Heart left ventricle (tissue), 16 donors: ENCODE data around the gene MSH5. TPM values are rescaled to one million over a fixed set of nuclear protein-coding genes. Genes with fewer than 3 reads are reported as not detected.
A peak's percentile ranks its signal among the peaks of the same experiment; 100 is the strongest.
"Not testable (repeated sequence)": the region's sequence is repeated elsewhere in the genome, so short reads cannot be mapped to it uniquely, and the experiment has no call there.

Experiments
- ATAC-seq, 4 donors: fragments of 200-7000 bp; cut with Tn5 transposase; one replicate each; pipeline ENCODE4 v1.9.1; 2020 to 2022; ENCODE audit warnings: moderate library complexity in 4 of 4, mild to moderate bottlenecking in 3 of 4, moderate number of reproducible peaks in 1 of 4
- DNase-seq, 5 donors: peaks; one replicate each; pipeline ENCODE4 v3.0.0-alpha.2; 2020
- H3K27ac ChIP-seq, 12 donors: fragments of 200-600 bp; sonication (generic) in 4 of 12; one replicate each; pipeline versions ENCODE4 v1.5.0 to v1.8.0; 2016 to 2022; ENCODE audit warnings: mild to moderate bottlenecking in 2 of 12
- H3K27me3 ChIP-seq, 9 donors: fragments of 200-600 bp; sonication (generic) in 2 of 9; one replicate each; pipeline versions ENCODE4 v1.5.1 to v1.8.0; 2016 to 2022; ENCODE audit warnings: mild to moderate bottlenecking in 3 of 9
- H3K36me3 ChIP-seq, 9 donors: fragments of 200-600 bp; sonication (generic) in 2 of 9; one replicate each; pipeline versions ENCODE4 v1.5.0 to v1.8.0; 2018 to 2022; ENCODE audit warnings: mild to moderate bottlenecking in 2 of 9
- H3K4me1 ChIP-seq, 12 donors: fragments of 200-600 bp; sonication (generic) in 4 of 12; one replicate each; pipeline versions ENCODE4 v1.5.0 to v1.8.0; 2016 to 2022; ENCODE audit warnings: mild to moderate bottlenecking in 3 of 12
- H3K4me3 ChIP-seq, 12 donors: fragments of 200-600 bp; sonication (generic) in 4 of 12; one replicate each; pipeline versions ENCODE4 v1.5.0 to v1.8.0; 2017 to 2022; ENCODE audit warnings: mild to moderate bottlenecking in 9 of 12, moderate library complexity in 4 of 12
- H3K9me3 ChIP-seq, 12 donors: fragments of 200-600 bp; sonication (generic) in 4 of 12; one replicate each; pipeline versions ENCODE4 v1.5.0 to v1.8.0; 2016 to 2022; ENCODE audit warnings: mild to moderate bottlenecking in 1 of 12
- CTCF ChIP-seq, 12 donors: fragments of 200-600 bp; sonication (generic) in 4 of 12; IDR thresholded peaks; one replicate each; pipeline versions ENCODE4 v1.5.0 to v1.8.0; 2018 to 2022; ENCODE audit warnings: antibody characterized with exemption in 12 of 12, mild to moderate bottlenecking in 5 of 12
- POLR2A ChIP-seq, 2 donors: fragments of 450-650 bp; IDR thresholded peaks; one replicate each; pipeline ENCODE4 v1.6.1; 2017; ENCODE audit warnings: antibody characterized with exemption in 2 of 2, mild to moderate bottlenecking in 2 of 2, moderate library complexity in 2 of 2
- WGBS, 4 donors: extraction: QIAGEN DNeasy Blood & Tissue Kit in 2 of 4; methylation state at CpG; one replicate each; pipeline versions ENCODE4 v1.1.5 to v1.1.7; 2013 to 2018; 5-methylcytosine and 5-hydroxymethylcytosine counted together
- intact Hi-C, 10 donors: fragments of 100-400 bp; cut with DNase I; formaldehyde crosslinking; loops; one replicate each; pipeline versions ENCODE4 v1.11.1 to v1.14.2; 2022
- microRNA-seq, 4 donors: library from miRNA; unstranded; fragments of <30 nt; microRNA quantifications; one replicate each; pipeline versions ENCODE4 to v1.2.0, GENCODE V29; 2017 to 2020
- polyA plus RNA-seq, 2 donors: library from polyadenylated mRNA; stranded (reverse); fragments of 200-250 nt; gene quantifications; one replicate each; pipeline ENCODE4 v1.2.3, GENCODE V29; 2013
- total RNA-seq, 9 donors: library from RNA; depleted of rRNA in 2 of 9; stranded (reverse); fragments of >200 nt in 2 of 9; fragmentation: NEBNext Ultra II Directional in 3 of 9; extraction: Animal tissue kit (Norgen Biotek cat#: 25700) in 3 of 9; gene quantifications; one replicate each; pipeline versions ENCODE4 v1.1.0 to v1.2.4, GENCODE V29; 2016 to 2023
- donor health status: ischemic (EF 13 %, LVEDD 7.1; RV severe dilation, severe dysfunction).
- donor health status: healthy with polysubstance abuse.
- donor health status: DM: no; HTN: yes; CAD: no.
- donor health status: DM: no; HTN: no; CAD: no.
- donor health status: ischemic (EF 25% LVEDD 6.9; RV normal size, moderate dysfunction).
- donor health status: ischemic (EF 25% LVEDD 5.7; RV mildly dilated, moderate dysfunction).
- donor health status: healthy.
- donor health status: DM: yes; HTN: yes; CAD: no.
- donor health status: ischemic (EF 35%, LVEDD 5.7; RV mildly dilated, moderate dysfunction).
- donor health status: nonischemic (EF 11% LVEDD 7.7; RV severe dilation, severe dysfunction).
- donor health status: DM: yes; HTN: yes; CAD: no.
- donor health status: PGD.
- donor health status: ischemic (EF 29% LVEDD 5.4; RV normal size, mild dysfunction).
- donor health status: nonischemic (EF 23%, LVEDD 6.1; RV moderate dilation, normal function).

MSH5 gene
- total and polyA plus RNA-seq, 11 donors, result 0.44 to 8.4 (median 1.9) TPM

- Histone ChIP-seq H3K36me3 (peaks cover 0 to 33% (median 22%) of the 10 kb centered on the region in 9 donors), H3K4me1 (peaks cover 0 to 26% (median 14%) of the 10 kb centered on the region in 12 donors), H3K9me3 (no peaks in the 10 kb centered on the region), H3K4me3 (peak overlapping the region; percentile 40 to 90 (median 66)), H3K27ac (peak overlapping the region; percentile 11 to 97 (median 93)), H3K27me3 (no peaks in the 10 kb centered on the region)
- no peak for DNase-seq
- no peak for TF ChIP-seq CTCF (IDR thresholded peaks at IDR 0.05)
- no peak for TF ChIP-seq POLR2A (IDR thresholded peaks at IDR 0.05)
- intact Hi-C loops, result no loop called here
- ATAC-seq, result peak in 1 of 4 donors; percentile 16
- WGBS, 4 donors, result 16 to 18% (median 16%) methylated on average over 7 of the region's 7 CpGs
Measured at GRCh38 chr6:31805939-31806469, 66.2 kb downstream of the MSH5 start.

GRCh38 chr6:31806470-31807272, 66.9 kb downstream of the MSH5 start, which contains the start of gene LSM2:
Gene LSM2 (minus strand): TSS chr6:31806966. CDS start chr6:31806757, 209 bp downstream.
- H3K27me3 ChIP-seq, result no peaks in the 10 kb centered on the region
- intact Hi-C loops, result no loop called here

GRCh38 chr6:31808599-31808998, 68.8 kb downstream of the MSH5 start:
- WGBS, 4 donors, result 93 to 96% (median 94%) methylated on average over 10 of the region's 10 CpGs
- intact Hi-C loops, H3K27me3 ChIP-seq, H3K9me3 ChIP-seq, DNase-seq, ATAC-seq, H3K27ac ChIP-seq, H3K4me3 ChIP-seq, H3K36me3 ChIP-seq: not testable (repeated sequence)
- peaks cover 0 to 32% (median 19%) of the 10 kb centered on the region in 12 donors for H3K4me1 ChIP-seq

More at GRCh38 chr6:31806470-31807272, 66.9 kb downstream of the MSH5 start, which contains the start of gene LSM2:
- ATAC-seq (peak; percentile 99), DNase-seq (peak; percentile 98 to 99 (median 98))
- Histone ChIP-seq H3K27ac (peak within 1 kb of the TSS; percentile 11 to 97 (median 93)), H3K4me1 (peaks cover 0 to 26% (median 14%) of the 10 kb centered on the region in 12 donors), H3K9me3 (no peaks in the 10 kb centered on the region), H3K36me3 (peaks cover 0 to 28% (median 17%) of the 10 kb centered on the region in 9 donors), H3K4me3 (peak within 1 kb of the TSS; percentile 40 to 90 (median 66))
- peak in 1 of 2 donors; percentile 95 for TF ChIP-seq POLR2A (IDR thresholded peaks at IDR 0.05)
- peak in 10 of 12 donors; percentile 13 to 45 (median 28) for TF ChIP-seq CTCF (IDR thresholded peaks at IDR 0.05)
- WGBS, 4 donors, result 0% methylated on average over 41 to 51 of the region's 51 CpGs

- intact Hi-C loops, result loop anchor here in 2 of 10 donors (5.0 kb wide), 2 partner anchors 74 to 79 kb away; partner anchors contain the start of gene CLIC1 (in 1 of the 2)
- H3K4me1 ChIP-seq, result peaks cover 0 to 22% (median 15%) of the 10 kb centered on the region in 12 donors
- H3K27ac ChIP-seq, result no peak overlapping the region
- ATAC-seq (no peak), DNase-seq (no peak)
- peaks cover 0 to 4% (median 0%) of the 10 kb centered on the region in 9 donors for H3K36me3 ChIP-seq
- no peak overlapping the region for H3K4me3 ChIP-seq
- H3K9me3 ChIP-seq, result no peaks in the 10 kb centered on the region
- TF ChIP-seq CTCF (IDR thresholded peaks at IDR 0.05), result no peak
- no peak for TF ChIP-seq POLR2A (IDR thresholded peaks at IDR 0.05)
- WGBS, 4 donors, result 94 to 97% (median 95%) methylated on average over 12 of the region's 12 CpGs
- no peaks in the 10 kb centered on the region for H3K27me3 ChIP-seq
Measured at GRCh38 chr6:31811645-31812044, 71.8 kb downstream of the MSH5 start.

Small RNAs within 50 kb of the gene (microRNA-seq; reads per million reads assigned to microRNA genes)
- 0 to 1.4 (median 1.1) reads per million in 4 donors for gene MIR4646

Other genes with a start within 250 kb of the MSH5 start
Only the 30 nearest of the 43 such genes appear.
- gene LTB, start 157.6 kb upstream of the MSH5 start, total RNA-seq, result 10 to 100 TPM in 1 of 9 donors, 1 to 10 TPM in 2, under 1 TPM in 2, not detected in 4; 0.30 to 15.6 (median 1.0) TPM
- under 1 TPM; 0.50 to 0.72 TPM for gene LTB, start 157.6 kb upstream of the MSH5 start, polyA plus RNA-seq
- 10 to 100 TPM in 2 of 9 donors, 1 to 10 TPM in 6, not detected in 1; 1.6 to 58.0 (median 3.7) TPM for gene LST1, start 153.7 kb upstream of the MSH5 start, total RNA-seq
- 1 to 10 TPM; 2.3 to 5.2 TPM for gene LST1, start 153.7 kb upstream of the MSH5 start, polyA plus RNA-seq
- 1 to 10 TPM in 1 of 9 donors, under 1 TPM in 1, not detected in 7; 1.00 to 2.5 TPM for gene NCR3, start 147.0 kb upstream of the MSH5 start, total RNA-seq
- gene NCR3, start 147.0 kb upstream of the MSH5 start, polyA plus RNA-seq, result not detected
- 100 to 1,000 TPM in 1 of 9 donors, 10 to 100 TPM in 3, 1 to 10 TPM in 5; 5.7 to 120 (median 9.5) TPM for gene AIF1, start 124.8 kb upstream of the MSH5 start, total RNA-seq
- gene AIF1, start 124.8 kb upstream of the MSH5 start, polyA plus RNA-seq, result 10 to 100 TPM in 1 of 2 donors, 1 to 10 TPM in 1; 6.7 to 18.4 TPM
- gene PRRC2A, start 119.3 kb upstream of the MSH5 start, total RNA-seq, result 100 to 1,000 TPM in 4 of 9 donors, 10 to 100 TPM in 5; 75.1 to 119 (median 97.4) TPM
- 100 to 1,000 TPM in 1 of 2 donors, 10 to 100 TPM in 1; 88.1 to 111 TPM for gene PRRC2A, start 119.3 kb upstream of the MSH5 start, polyA plus RNA-seq
- gene BAG6, start 87.3 kb upstream of the MSH5 start, total RNA-seq, result 100 to 1,000 TPM; 265 to 499 (median 284) TPM
- 100 to 1,000 TPM; 307 to 378 TPM for gene BAG6, start 87.3 kb upstream of the MSH5 start, polyA plus RNA-seq
- gene APOM, start 84.1 kb upstream of the MSH5 start, total RNA-seq, result 1 to 10 TPM in 8 of 9 donors, under 1 TPM in 1; 0.54 to 4.3 (median 1.7) TPM
- 1 to 10 TPM; 2.4 to 6.6 TPM for gene APOM, start 84.1 kb upstream of the MSH5 start, polyA plus RNA-seq
- 10 to 100 TPM; 16.5 to 23.8 (median 20.0) TPM for gene C6orf47, start 79.2 kb upstream of the MSH5 start, total RNA-seq
- 10 to 100 TPM; 19.4 to 30.9 TPM for gene C6orf47, start 79.2 kb upstream of the MSH5 start, polyA plus RNA-seq
- gene GPANK1, start 75.0 kb upstream of the MSH5 start, total RNA-seq, result 10 to 100 TPM; 15.9 to 29.8 (median 19.5) TPM
- 10 to 100 TPM; 19.5 to 24.5 TPM for gene GPANK1, start 75.0 kb upstream of the MSH5 start, polyA plus RNA-seq
- gene CSNK2B, start 73.9 kb upstream of the MSH5 start, total RNA-seq, result 100 to 1,000 TPM; 111 to 323 (median 116) TPM
- 100 to 1,000 TPM; 124 to 203 TPM for gene CSNK2B, start 73.9 kb upstream of the MSH5 start, polyA plus RNA-seq
- 10 to 100 TPM in 1 of 9 donors, 1 to 10 TPM in 8; 1.4 to 12.0 (median 4.6) TPM for gene LY6G5B, start 70.0 kb upstream of the MSH5 start, total RNA-seq
- 1 to 10 TPM; 2.1 to 5.3 TPM for gene LY6G5B, start 70.0 kb upstream of the MSH5 start, polyA plus RNA-seq
- gene LY6G5C, start 58.9 kb upstream of the MSH5 start, total RNA-seq, result 1 to 10 TPM; 1.3 to 3.1 (median 2.2) TPM
- gene LY6G5C, start 58.9 kb upstream of the MSH5 start, polyA plus RNA-seq, result 1 to 10 TPM; 1.4 to 3.0 TPM
- 10 to 100 TPM; 24.2 to 54.7 (median 27.4) TPM for gene ABHD16A, start 36.7 kb upstream of the MSH5 start, total RNA-seq
- gene ABHD16A, start 36.7 kb upstream of the MSH5 start, polyA plus RNA-seq, result 10 to 100 TPM; 16.5 to 47.8 TPM
- not detected for gene LY6G6F, start 33.1 kb upstream of the MSH5 start, total RNA-seq
- gene LY6G6F, start 33.1 kb upstream of the MSH5 start, polyA plus RNA-seq, result not detected
- under 1 TPM in 1 of 9 donors, not detected in 8; 0.75 TPM for gene LY6G6D, start 24.7 kb upstream of the MSH5 start, total RNA-seq
- not detected for gene LY6G6D, start 24.7 kb upstream of the MSH5 start, polyA plus RNA-seq
- under 1 TPM in 1 of 9 donors, not detected in 8; 0.27 TPM for gene LY6G6C, start 18.3 kb upstream of the MSH5 start, total RNA-seq
- not detected for gene LY6G6C, start 18.3 kb upstream of the MSH5 start, polyA plus RNA-seq
- gene MPIG6B, start 16.6 kb upstream of the MSH5 start, total RNA-seq, result under 1 TPM in 7 of 9 donors, not detected in 2; 0.19 to 1.00 (median 0.42) TPM
- gene MPIG6B, start 16.6 kb upstream of the MSH5 start, polyA plus RNA-seq, result under 1 TPM; 0.17 to 0.23 TPM
- gene DDAH2, start 10.7 kb upstream of the MSH5 start, total RNA-seq, result 10 to 100 TPM; 42.3 to 69.7 (median 53.2) TPM
- 10 to 100 TPM; 62.1 to 80.5 TPM for gene DDAH2, start 10.7 kb upstream of the MSH5 start, polyA plus RNA-seq
- 100 to 1,000 TPM in 6 of 9 donors, 10 to 100 TPM in 3; 72.5 to 310 (median 124) TPM for gene CLIC1, start 3.5 kb upstream of the MSH5 start, total RNA-seq
- 100 to 1,000 TPM in 1 of 2 donors, 10 to 100 TPM in 1; 68.0 to 392 TPM for gene CLIC1, start 3.5 kb upstream of the MSH5 start, polyA plus RNA-seq
- gene SAPCD1, start 22.7 kb downstream of the MSH5 start, total RNA-seq, result 1 to 10 TPM in 1 of 9 donors, under 1 TPM in 2, not detected in 6; 0.73 to 1.5 (median 0.76) TPM
- under 1 TPM; 0.35 to 0.50 TPM for gene SAPCD1, start 22.7 kb downstream of the MSH5 start, polyA plus RNA-seq
- gene VWA7, start 37.3 kb downstream of the MSH5 start, total RNA-seq, result 10 to 100 TPM in 7 of 9 donors, 1 to 10 TPM in 2; 8.0 to 25.8 (median 16.1) TPM
- 1 to 10 TPM; 4.0 to 6.2 TPM for gene VWA7, start 37.3 kb downstream of the MSH5 start, polyA plus RNA-seq
- 10 to 100 TPM; 18.6 to 61.8 (median 26.1) TPM for gene VARS1, start 55.7 kb downstream of the MSH5 start, total RNA-seq
- gene VARS1, start 55.7 kb downstream of the MSH5 start, polyA plus RNA-seq, result 10 to 100 TPM; 21.9 to 54.6 TPM
- 10 to 100 TPM; 22.9 to 37.4 (median 25.9) TPM for gene LSM2, start 67.0 kb downstream of the MSH5 start, total RNA-seq
- 10 to 100 TPM; 27.5 to 64.7 TPM for gene LSM2, start 67.0 kb downstream of the MSH5 start, polyA plus RNA-seq
- 1 to 10 TPM; 1.3 to 3.6 (median 1.8) TPM for gene HSPA1L, start 75.3 kb downstream of the MSH5 start, total RNA-seq
- 1 to 10 TPM in 1 of 2 donors, under 1 TPM in 1; 0.95 to 1.9 TPM for gene HSPA1L, start 75.3 kb downstream of the MSH5 start, polyA plus RNA-seq
- gene HSPA1A, start 75.5 kb downstream of the MSH5 start, total RNA-seq, result 100 to 1,000 TPM; 169 to 412 (median 197) TPM
- gene HSPA1A, start 75.5 kb downstream of the MSH5 start, polyA plus RNA-seq, result 100 to 1,000 TPM; 157 to 179 TPM
- 100 to 1,000 TPM; 120 to 306 (median 146) TPM for gene HSPA1B, start 87.7 kb downstream of the MSH5 start, total RNA-seq
- gene HSPA1B, start 87.7 kb downstream of the MSH5 start, polyA plus RNA-seq, result 100 to 1,000 TPM in 1 of 2 donors, 10 to 100 TPM in 1; 35.2 to 149 TPM
- gene NEU1, start 122.8 kb downstream of the MSH5 start, total RNA-seq, result 10 to 100 TPM; 18.7 to 39.5 (median 27.6) TPM
- gene NEU1, start 122.8 kb downstream of the MSH5 start, polyA plus RNA-seq, result 10 to 100 TPM; 19.1 to 63.1 TPM
- gene SLC44A4, start 139.0 kb downstream of the MSH5 start, total RNA-seq, result not detected
- under 1 TPM in 1 of 2 donors, not detected in 1; 0.07 TPM for gene SLC44A4, start 139.0 kb downstream of the MSH5 start, polyA plus RNA-seq
- 10 to 100 TPM in 8 of 9 donors, 1 to 10 TPM in 1; 9.0 to 22.1 (median 14.8) TPM for gene EHMT2, start 157.7 kb downstream of the MSH5 start, total RNA-seq
- 10 to 100 TPM; 12.9 to 15.2 TPM for gene EHMT2, start 157.7 kb downstream of the MSH5 start, polyA plus RNA-seq
- gene ZBTB12, start 162.1 kb downstream of the MSH5 start, total RNA-seq, result 1 to 10 TPM in 8 of 9 donors, under 1 TPM in 1; 0.99 to 4.3 (median 2.3) TPM
- 1 to 10 TPM; 2.2 to 2.8 TPM for gene ZBTB12, start 162.1 kb downstream of the MSH5 start, polyA plus RNA-seq